ENCODE results near the gene SKAP1.

- TF ChIP-seq POLR2AphosphoS5 (IDR thresholded peaks at IDR 0.05; ENCODE audit: low read depth, low read length) (no peak), POLR2A (IDR thresholded peaks at IDR 0.05; ENCODE audit: low read depth, low read length) (no peak), TAF1 (IDR thresholded peaks at IDR 0.05; ENCODE audit: low read depth, low read length) (no peak), PAX5 (IDR thresholded peaks at IDR 0.05; ENCODE audit: insufficient read depth, low read length, severe bottlenecking) (no peak)
Measured at GRCh38 chr17:48340916-48341315, 89.1 kb downstream of the SKAP1 start.
